ENCODE data around the gene ACTRT2. TPM values are rescaled to one million over a fixed set of nuclear protein-coding genes. Genes with fewer than 3 reads are reported as not detected.

Gene ACTRT2
- total RNA-seq, 1 experiment from 2014 or later = not detected

GRCh38 chr1:3056641-3057040 is 35.4 kb downstream of the ACTRT2 start:
- no peak overlapping the region for H3K27ac Mint-ChIP-seq
- TF ChIP-seq, protein P1, sequence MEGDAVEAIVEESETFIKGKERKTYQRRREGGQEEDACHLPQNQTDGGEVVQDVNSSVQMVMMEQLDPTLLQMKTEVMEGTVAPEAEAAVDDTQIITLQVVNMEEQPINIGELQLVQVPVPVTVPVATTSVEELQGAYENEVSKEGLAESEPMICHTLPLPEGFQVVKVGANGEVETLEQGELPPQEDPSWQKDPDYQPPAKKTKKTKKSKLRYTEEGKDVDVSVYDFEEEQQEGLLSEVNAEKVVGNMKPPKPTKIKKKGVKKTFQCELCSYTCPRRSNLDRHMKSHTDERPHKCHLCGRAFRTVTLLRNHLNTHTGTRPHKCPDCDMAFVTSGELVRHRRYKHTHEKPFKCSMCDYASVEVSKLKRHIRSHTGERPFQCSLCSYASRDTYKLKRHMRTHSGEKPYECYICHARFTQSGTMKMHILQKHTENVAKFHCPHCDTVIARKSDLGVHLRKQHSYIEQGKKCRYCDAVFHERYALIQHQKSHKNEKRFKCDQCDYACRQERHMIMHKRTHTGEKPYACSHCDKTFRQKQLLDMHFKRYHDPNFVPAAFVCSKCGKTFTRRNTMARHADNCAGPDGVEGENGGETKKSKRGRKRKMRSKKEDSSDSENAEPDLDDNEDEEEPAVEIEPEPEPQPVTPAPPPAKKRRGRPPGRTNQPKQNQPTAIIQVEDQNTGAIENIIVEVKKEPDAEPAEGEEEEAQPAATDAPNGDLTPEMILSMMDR (conservative IDR thresholded peaks at IDR 0.05) = no peak
- Histone ChIP-seq H2BK5ac (ENCODE audit: insufficient read length, low read length) (no peak overlapping the region), H3K79me2 (ENCODE audit: insufficient read depth, low read length) (no peaks in the 10 kb centered on the region), H3K4me2 (ENCODE audit: insufficient read depth, insufficient read length, low read length) (no peak overlapping the region), H2BK12ac (ENCODE audit: insufficient read length, low read depth, low read length) (no peak overlapping the region), H3K18ac (ENCODE audit: insufficient read length, low read depth, low read length) (no peak overlapping the region), H3K23me2 (ENCODE audit: insufficient read length, low read depth, low read length, poor library complexity, severe bottlenecking) (no peaks in the 10 kb centered on the region), H3K56ac (ENCODE audit: insufficient read length, low read depth, low read length) (no peak overlapping the region), H3K4me1 (ENCODE audit: insufficient read depth, low read length) (no peaks in the 10 kb centered on the region), H4K8ac (replicated peaks; ENCODE audit: insufficient read length, low read depth, low read length) (no peak overlapping the region), H4K5ac (ENCODE audit: insufficient read length, low read depth, low read length) (no peak overlapping the region), H2BK15ac (ENCODE audit: low read depth, low read length) (no peak overlapping the region), H4K20me1 (ENCODE audit: control insufficient read depth, insufficient read depth, insufficient read length) (no peaks in the 10 kb centered on the region), H4K91ac (ENCODE audit: insufficient read length, low read depth, low read length) (no peak overlapping the region), H2AFZ (ENCODE audit: low read length) (no peak overlapping the region), H3K14ac (ENCODE audit: insufficient read depth, low read length) (no peak overlapping the region), H3K27ac (ENCODE audit: insufficient read length, low read depth, low read length) (no peak overlapping the region), H2BK120ac (ENCODE audit: low read depth, low read length, poor library complexity, severe bottlenecking) (no peak overlapping the region), H3K9ac (ENCODE audit: extremely low read depth, insufficient read length, low read length) (no peak overlapping the region), H2AK5ac (ENCODE audit: insufficient read length, low read length) (no peak overlapping the region), H3K23ac (ENCODE audit: insufficient read length, low read depth, low read length) (no peak overlapping the region), H3K9me3 (ENCODE audit: control insufficient read depth, low read depth, low read length) (peaks cover 7% of the 10 kb centered on the region), H3K27me3 (ENCODE audit: insufficient read depth, low read length) (peaks cover 3% of the 10 kb centered on the region; the same call in 1 of the 2 replicates), H2BK20ac (ENCODE audit: low read depth, low read length, poor library complexity, severe bottlenecking) (no peak overlapping the region), H3K79me1 (ENCODE audit: insufficient read depth, low read depth, low read length, poor library complexity, severe bottlenecking) (no peaks in the 10 kb centered on the region), H3T11ph (ENCODE audit: low read length) (no peak overlapping the region), H3K4ac (ENCODE audit: low read depth, low read length) (no peak overlapping the region)
- peaks cover 4 to 23% of the 10 kb centered on the region in 2 experiments for H3K9me3 Mint-ChIP-seq
- peaks cover 58% of the 10 kb centered on the region for H3K27me3 Mint-ChIP-seq (ENCODE audit: low read depth)
- H3K36me3 Mint-ChIP-seq (ENCODE audit: insufficient read depth in 1 of 3, low read depth in 3 of 3) = peaks cover 0 to 5% (median 0%) of the 10 kb centered on the region in 3 experiments; a peak in 3 of 7 replicates
- DNase-seq = peak; percentile 5
- no peak overlapping the region for H3K4me3 Mint-ChIP-seq
- WGBS (ENCODE audit: extremely low coverage, insufficient read length, low lambda C conversion rate) = no CpG with 5 or more reads among the region's 5 CpGs
- 0 out of 4 replicates have a peak, but pooled peaks cover 0 to 3% of the 10 kb centered on the region in 2 experiments for H3K4me1 Mint-ChIP-seq
